Muscle of back (tissue), 11 donors: Measurements from ENCODE around the gene UQCRC2. TPM values are rescaled to one million over a fixed set of nuclear protein-coding genes. Genes with fewer than 3 reads are reported as not detected.
"Not testable (repeated sequence)": the region's sequence is repeated elsewhere in the genome, so short reads cannot be mapped to it uniquely, and the experiment has no call there.

Experiments
- DNase-seq, 3 donors: peaks; one replicate each; pipeline versions ENCODE4 v3.0.0 to v3.0.0-alpha.2; 2013
- polyA plus RNA-seq, 10 donors: library from polyadenylated mRNA; unstranded; fragments of 120-200 nt; gene quantifications; one replicate each; pipeline ENCODE4 v1.2.1, GENCODE V29; 2013; ENCODE audit not compliant: insufficient read length in 10 of 10

Gene UQCRC2
- polyA plus RNA-seq, 10 donors: 229 to 367 (median 287) TPM

DNA sequence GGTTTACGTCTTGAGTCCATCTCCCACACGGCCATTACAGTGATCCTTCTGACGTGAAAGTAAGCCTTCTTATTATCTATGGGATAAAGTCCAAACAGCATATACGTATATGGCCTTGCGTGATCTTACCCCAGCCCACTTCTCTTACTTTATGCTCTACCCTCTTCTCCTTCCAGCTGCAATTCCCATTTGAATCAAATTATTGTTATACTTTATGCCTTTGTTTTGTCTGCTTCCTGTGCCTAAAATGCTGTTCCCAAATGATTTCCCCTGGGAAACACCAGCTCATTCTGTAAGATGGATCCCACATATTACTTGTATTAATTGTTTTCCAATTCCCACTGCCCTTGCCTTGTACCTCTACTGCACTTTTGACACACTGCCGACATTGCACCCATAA lies 11.2 kb downstream of the UQCRC2 start:
- no peak for DNase-seq

GRCh38 chr16:21971856-21972255 lies 18.7 kb downstream of the UQCRC2 start:
- no peak for DNase-seq

- no peak for DNase-seq
These were observed 20.8 kb downstream of the UQCRC2 start for GRCh38 chr16:21973945-21974344.

GRCh38 chr16:21980032-21980431 lies 26.9 kb downstream of the UQCRC2 start:
- DNase-seq: no peak

GRCh38 chr16:21982108-21982507 lies 28.9 kb downstream of the UQCRC2 start:
- no peak for DNase-seq

GRCh38 chr16:21984062-21984461 lies 30.9 kb downstream of the UQCRC2 start:
- DNase-seq: no peak

DNA sequence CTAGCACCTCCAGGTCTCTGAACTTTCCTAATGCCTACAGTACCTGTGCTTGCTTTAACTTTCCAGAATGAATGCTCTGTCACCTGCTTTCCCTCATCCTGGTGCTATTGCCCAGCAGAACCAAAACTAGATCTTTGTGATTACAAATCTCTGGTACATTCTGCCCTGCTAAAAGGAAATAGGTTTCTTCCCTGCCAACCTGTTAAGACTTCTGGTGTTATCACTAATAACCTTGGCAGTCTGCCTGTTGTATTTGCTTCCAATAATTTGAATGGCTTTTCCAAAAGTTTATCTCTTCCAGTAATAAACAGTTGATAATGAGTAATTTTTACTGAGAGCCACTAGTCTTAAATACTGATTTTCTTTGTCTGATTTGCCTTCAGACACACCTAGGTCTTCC lies 32.4 kb downstream of the UQCRC2 start:
- no peak for DNase-seq

GRCh38 chr16:21986692-21987246 lies 33.6 kb downstream of the UQCRC2 start:
- DNase-seq: no peak

GRCh38 chr16:21987498-21987897 lies 34.3 kb downstream of the UQCRC2 start:
- no peak for DNase-seq

- no peak for DNase-seq
These were observed 36.0 kb downstream of the UQCRC2 start for GRCh38 chr16:21989133-21989532.

DNA sequence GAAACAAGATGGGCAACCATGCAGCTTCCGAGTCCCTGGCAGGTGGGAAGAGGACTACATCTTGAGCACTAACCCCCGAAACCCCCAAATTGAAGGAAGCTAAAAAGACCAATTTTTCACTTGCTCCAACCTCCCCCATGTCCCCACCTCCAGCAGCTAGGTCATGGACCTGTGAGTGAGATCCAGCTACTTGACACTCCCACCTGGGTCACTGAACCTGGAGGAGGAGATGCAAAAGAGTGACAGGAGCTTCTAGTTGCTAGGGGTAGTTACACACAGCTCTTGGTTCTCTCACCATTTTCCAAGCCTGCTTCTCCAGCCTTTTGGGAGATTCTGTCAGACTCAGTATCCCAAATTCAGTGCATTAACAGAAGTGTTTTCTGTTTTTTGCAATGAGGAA lies 36.6 kb downstream of the UQCRC2 start:
- DNase-seq: no peak

DNA sequence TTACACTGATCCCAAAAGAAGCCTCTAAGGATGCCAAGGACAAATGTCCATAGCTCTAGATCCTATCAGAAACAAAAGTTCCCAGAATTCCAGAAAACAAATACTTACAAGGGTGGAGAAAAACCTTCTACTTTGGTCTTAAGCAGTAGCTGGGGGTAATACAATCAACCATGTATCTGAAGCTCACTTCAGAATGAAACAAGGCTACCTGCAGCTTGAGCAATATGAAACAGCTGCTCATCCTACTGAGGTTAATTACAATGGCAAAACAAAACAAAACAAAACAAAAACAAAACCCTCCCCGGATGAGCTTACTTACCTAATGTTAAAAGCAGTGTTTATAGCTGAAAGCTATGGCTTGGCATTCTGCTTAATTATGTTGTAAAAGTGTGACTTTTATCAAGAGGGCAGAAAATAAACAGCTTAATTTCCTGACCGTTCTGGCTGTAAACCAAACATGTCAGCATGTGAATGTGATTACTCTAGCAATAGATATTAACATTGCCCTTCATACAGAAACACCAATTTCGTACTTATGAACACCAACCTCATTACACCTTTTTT lies 37.3 kb downstream of the UQCRC2 start:
- DNase-seq: no peak

GRCh38 chr16:21991621-21992020 lies 38.5 kb downstream of the UQCRC2 start:
- DNase-seq: no peak

- DNase-seq: no peak
These were observed 41.8 kb downstream of the UQCRC2 start for GRCh38 chr16:21994856-21995465.

GRCh38 chr16:21996923-21997696 lies 43.9 kb downstream of the UQCRC2 start:
- DNase-seq: no peak

DNA sequence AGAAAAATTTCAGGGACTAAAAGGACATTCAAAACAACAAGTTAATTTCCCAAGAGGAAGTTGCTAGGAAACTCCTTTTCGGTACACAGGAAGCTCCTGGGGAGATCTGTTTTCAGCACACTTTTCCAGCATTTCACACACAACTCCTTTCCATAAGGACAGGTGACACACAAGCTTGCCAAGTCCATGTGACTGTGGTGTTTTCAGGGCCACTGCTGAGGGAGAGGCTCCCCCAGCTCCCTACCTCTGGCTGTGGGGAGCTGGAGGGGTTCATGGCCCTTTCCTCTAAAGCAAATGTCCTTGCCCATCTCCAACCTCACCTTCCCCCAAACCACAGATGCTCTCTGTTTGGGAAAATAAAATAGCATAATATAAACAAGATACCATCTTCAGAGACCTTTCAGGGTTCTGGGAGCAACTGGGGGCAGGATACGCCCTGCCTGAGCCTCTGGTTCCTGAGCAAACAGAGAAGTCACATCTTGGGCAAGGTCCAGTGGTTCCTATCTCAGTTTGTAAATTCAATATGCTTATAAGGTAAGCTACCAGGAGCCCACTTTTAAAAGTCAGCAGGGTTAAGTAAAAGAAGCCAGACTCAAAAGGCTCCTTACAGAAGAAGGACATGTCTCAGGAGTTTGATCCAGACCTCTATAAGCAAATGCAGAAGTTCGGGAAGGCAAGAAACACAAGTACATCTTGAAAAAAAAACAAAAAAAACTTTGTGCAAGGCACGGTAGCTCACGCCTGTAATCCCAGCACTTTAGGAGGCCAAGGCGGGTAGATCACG lies 44.7 kb downstream of the UQCRC2 start:
- DNase-seq: peak in 1 of 3 donors; percentile 44

DNA sequence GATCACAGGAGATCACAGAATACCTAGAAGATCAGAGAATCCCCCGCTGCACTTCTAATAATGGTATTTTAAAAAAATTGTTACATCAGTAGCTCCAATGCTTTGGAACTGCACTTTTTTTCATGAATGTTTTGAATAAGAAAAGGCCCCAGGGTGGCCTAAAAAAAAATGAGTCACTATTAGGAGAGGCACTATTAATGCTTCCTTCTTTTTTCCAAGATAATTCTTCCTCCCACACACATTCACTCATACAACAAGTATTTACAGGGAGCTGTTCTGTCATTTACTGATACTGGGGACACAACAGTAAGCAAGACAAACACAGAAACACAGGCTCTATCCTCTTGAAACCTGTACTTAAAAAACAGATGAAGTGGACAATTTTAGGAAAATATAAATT lies 48.4 kb downstream of the UQCRC2 start:
- no peak for DNase-seq

DNA sequence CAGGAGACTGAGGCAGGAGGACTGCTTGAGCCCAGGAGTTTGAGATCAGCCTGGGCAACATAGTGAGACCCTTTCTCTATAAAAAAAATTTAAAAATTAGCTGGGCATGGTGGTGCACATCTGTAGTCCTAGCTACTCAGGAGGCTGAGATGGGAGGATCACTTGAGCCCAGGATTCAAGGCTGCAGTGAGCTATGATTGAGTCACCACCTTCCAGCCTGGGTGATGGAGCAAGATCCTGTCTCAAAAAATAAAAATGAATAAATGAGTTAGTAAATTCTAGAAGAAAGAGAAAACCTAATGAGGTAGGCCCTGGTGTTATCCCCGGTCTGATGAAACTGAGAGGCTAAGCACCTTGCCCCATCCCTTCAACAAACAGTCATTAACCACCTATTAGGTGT lies 48.9 kb downstream of the UQCRC2 start:
- DNase-seq: not testable (repeated sequence)

DNA sequence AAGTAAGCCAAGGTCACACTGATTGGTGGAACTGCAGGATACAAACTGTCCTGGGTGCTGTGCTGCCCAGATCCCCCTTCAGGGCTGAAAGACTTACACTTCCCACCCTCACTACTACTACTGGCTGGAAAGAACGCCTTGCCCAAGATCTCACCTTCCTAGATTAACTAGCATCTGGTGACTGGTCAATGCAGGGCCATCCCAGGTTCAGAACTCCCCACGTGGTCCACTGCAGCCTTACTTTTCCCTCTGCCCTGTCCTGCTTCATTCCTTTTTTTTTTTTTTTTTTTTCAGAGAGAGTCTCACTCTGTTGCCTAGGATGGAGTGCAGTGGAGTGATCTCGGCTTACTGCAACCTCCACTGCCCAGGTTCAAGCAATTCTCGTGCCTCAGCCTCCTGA lies 50.0 kb downstream of the UQCRC2 start:
- no peak for DNase-seq

DNA sequence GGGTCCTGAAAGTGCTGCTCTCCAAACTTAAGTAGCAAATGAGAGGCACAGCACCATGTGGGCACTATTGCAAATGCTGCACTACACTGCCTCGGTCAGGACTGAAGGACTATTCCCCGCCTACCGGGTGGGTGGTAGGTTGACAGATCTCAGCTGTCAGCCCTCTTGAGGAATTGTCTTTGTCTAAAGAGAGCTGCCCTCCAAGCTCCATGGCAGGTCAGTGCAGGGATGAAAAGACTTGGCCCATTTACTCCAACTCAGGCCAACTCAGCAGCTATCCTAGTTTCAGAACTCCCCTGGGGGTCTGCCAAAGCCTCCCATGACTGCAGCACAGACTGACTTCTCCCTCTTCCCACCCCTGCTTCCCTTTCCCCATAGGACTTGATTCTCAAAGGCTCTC lies 51.2 kb downstream of the UQCRC2 start:
- no peak for DNase-seq

GRCh38 chr16:22005746-22006145 lies 52.6 kb downstream of the UQCRC2 start:
- DNase-seq: no peak

DNA sequence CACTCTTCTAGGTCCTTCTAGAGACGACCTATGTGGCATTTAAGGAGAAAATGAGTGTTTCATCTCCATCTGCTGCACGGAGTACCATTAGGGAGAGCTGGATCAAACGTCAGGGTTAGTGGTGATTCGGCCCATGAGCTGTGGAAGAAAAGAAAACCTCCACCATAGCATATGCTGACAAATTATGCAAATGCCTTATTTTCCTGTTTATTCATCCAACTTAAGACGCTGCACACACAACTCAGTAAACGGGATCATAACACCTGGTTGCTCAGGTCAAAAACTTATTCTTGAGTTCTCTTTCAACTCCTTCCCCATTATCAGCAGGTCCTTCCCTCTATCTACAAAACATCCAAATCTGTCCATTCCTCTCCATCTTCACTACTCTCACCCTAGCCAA lies 53.5 kb downstream of the UQCRC2 start:
- no peak for DNase-seq
